Endothelial cell (in vitro differentiated cells): ENCODE measurements around the gene FXR1. TPM values are rescaled to one million over a fixed set of nuclear protein-coding genes. Genes with fewer than 3 reads are reported as not detected.

Source experiments
- DNase-seq: peaks from one replicate; pipeline ENCODE4 v3.0.0; 2021; ENCODE audit warnings: low spot score
- H3K27ac Mint-ChIP-seq: one replicate; pipeline ENCODE4 v1.8.0; 2021; ENCODE audit warnings: mixed read lengths, inconsistent platforms; ENCODE audit not compliant: unreplicated experiment
- H3K27me3 Mint-ChIP-seq: one replicate; pipeline ENCODE4 v1.8.0; 2021; ENCODE audit warnings: mild to moderate bottlenecking, moderate library complexity, mixed read lengths, inconsistent platforms; ENCODE audit not compliant: unreplicated experiment
- H3K36me3 Mint-ChIP-seq: one replicate; pipeline ENCODE4 v1.8.0; 2021; ENCODE audit warnings: mild to moderate bottlenecking, low read depth, mixed read lengths, inconsistent platforms; ENCODE audit not compliant: unreplicated experiment
- H3K4me1 Mint-ChIP-seq: one replicate; pipeline ENCODE4 v1.8.0; 2021; ENCODE audit warnings: mild to moderate bottlenecking, mixed read lengths, inconsistent platforms; ENCODE audit not compliant: unreplicated experiment
- H3K4me3 Mint-ChIP-seq: one replicate; pipeline ENCODE4 v1.8.0; 2021; ENCODE audit warnings: mild to moderate bottlenecking, mixed read lengths, inconsistent platforms; ENCODE audit not compliant: unreplicated experiment
- H3K9me3 Mint-ChIP-seq: one replicate; pipeline ENCODE4 v1.8.0; 2021; ENCODE audit warnings: mixed read lengths, inconsistent platforms; ENCODE audit not compliant: unreplicated experiment
- total RNA-seq: library from RNA; stranded (reverse); fragmentation: NEBNext Ultra II Directional; extraction: Animal tissue kit (Norgen Biotek cat#: 25700); gene quantifications from one replicate; pipeline ENCODE4 v1.2.1, GENCODE V29; 2021; ENCODE audit not compliant: unreplicated experiment
- TF ChIP-seq, protein P1 (sequence below): fragments of 200-600 bp; sonication (generic); IDR thresholded peaks from one replicate; pipeline ENCODE4 v1.5.0; 2021; ENCODE audit warnings: antibody characterized with exemption; ENCODE audit not compliant: unreplicated experiment

The FXR1 gene
- total RNA-seq, 1 donor from 2014 or later, result 219 TPM

- no peaks in the 10 kb centered on the region for H3K9me3 Mint-ChIP-seq
- TF ChIP-seq, protein P1, sequence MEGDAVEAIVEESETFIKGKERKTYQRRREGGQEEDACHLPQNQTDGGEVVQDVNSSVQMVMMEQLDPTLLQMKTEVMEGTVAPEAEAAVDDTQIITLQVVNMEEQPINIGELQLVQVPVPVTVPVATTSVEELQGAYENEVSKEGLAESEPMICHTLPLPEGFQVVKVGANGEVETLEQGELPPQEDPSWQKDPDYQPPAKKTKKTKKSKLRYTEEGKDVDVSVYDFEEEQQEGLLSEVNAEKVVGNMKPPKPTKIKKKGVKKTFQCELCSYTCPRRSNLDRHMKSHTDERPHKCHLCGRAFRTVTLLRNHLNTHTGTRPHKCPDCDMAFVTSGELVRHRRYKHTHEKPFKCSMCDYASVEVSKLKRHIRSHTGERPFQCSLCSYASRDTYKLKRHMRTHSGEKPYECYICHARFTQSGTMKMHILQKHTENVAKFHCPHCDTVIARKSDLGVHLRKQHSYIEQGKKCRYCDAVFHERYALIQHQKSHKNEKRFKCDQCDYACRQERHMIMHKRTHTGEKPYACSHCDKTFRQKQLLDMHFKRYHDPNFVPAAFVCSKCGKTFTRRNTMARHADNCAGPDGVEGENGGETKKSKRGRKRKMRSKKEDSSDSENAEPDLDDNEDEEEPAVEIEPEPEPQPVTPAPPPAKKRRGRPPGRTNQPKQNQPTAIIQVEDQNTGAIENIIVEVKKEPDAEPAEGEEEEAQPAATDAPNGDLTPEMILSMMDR, result no peak
- H3K4me1 Mint-ChIP-seq, result no peaks in the 10 kb centered on the region
- H3K27ac Mint-ChIP-seq, result peak overlapping the region; percentile 4
- no peak overlapping the region for H3K4me3 Mint-ChIP-seq
- no peak for DNase-seq
- peaks cover 3% of the 10 kb centered on the region for H3K36me3 Mint-ChIP-seq
- peaks cover 2% of the 10 kb centered on the region for H3K27me3 Mint-ChIP-seq
These were observed 9.8 kb downstream of the FXR1 start for GRCh38 chr3:180922242-180922641.

GRCh38 chr3:180923561-180923960, 11.1 kb downstream of the FXR1 start:
- TF ChIP-seq, protein P1, result no peak
- H3K27ac Mint-ChIP-seq, result no peak overlapping the region
- H3K4me3 Mint-ChIP-seq, result no peak overlapping the region
- no peak for DNase-seq
- no peaks in the 10 kb centered on the region for H3K4me1 Mint-ChIP-seq
- no peaks in the 10 kb centered on the region for H3K36me3 Mint-ChIP-seq
- peaks cover 2% of the 10 kb centered on the region for H3K27me3 Mint-ChIP-seq
- H3K9me3 Mint-ChIP-seq, result no peaks in the 10 kb centered on the region

- DNase-seq, result no peak
- H3K36me3 Mint-ChIP-seq, result no peaks in the 10 kb centered on the region
- TF ChIP-seq, protein P1, result no peak
- H3K27me3 Mint-ChIP-seq, result peaks cover 2% of the 10 kb centered on the region
- H3K4me1 Mint-ChIP-seq, result peaks cover 2% of the 10 kb centered on the region
- H3K4me3 Mint-ChIP-seq, result no peak overlapping the region
- H3K9me3 Mint-ChIP-seq, result no peaks in the 10 kb centered on the region
- no peak overlapping the region for H3K27ac Mint-ChIP-seq
These were observed 14.1 kb downstream of the FXR1 start for GRCh38 chr3:180926526-180926925.

DNA sequence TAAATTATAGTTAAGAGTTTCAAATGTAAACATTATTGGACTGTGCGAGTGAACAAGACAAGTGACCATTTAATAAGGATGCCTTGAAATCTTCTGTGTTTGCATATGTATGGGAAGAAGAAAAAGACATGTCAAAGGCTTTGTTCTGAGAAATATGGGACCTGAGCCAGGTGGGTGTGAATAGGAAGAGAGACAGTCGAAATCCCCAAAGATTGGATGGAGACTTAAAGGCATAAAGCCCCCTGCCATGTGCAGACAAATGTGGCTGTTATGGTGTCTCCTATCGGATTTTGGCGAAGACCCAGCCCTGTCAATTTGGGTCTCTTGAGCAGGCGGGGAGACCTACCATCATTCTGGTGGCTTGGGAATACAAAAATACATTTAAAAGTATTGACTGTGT, 16.9 kb downstream of the FXR1 start:
- H3K4me1 Mint-ChIP-seq, result peaks cover 2% of the 10 kb centered on the region
- no peaks in the 10 kb centered on the region for H3K36me3 Mint-ChIP-seq
- TF ChIP-seq, protein P1, result no peak
- H3K4me3 Mint-ChIP-seq, result no peak overlapping the region
- H3K9me3 Mint-ChIP-seq, result no peaks in the 10 kb centered on the region
- H3K27ac Mint-ChIP-seq, result no peak overlapping the region
- no peaks in the 10 kb centered on the region for H3K27me3 Mint-ChIP-seq
- no peak for DNase-seq

DNA sequence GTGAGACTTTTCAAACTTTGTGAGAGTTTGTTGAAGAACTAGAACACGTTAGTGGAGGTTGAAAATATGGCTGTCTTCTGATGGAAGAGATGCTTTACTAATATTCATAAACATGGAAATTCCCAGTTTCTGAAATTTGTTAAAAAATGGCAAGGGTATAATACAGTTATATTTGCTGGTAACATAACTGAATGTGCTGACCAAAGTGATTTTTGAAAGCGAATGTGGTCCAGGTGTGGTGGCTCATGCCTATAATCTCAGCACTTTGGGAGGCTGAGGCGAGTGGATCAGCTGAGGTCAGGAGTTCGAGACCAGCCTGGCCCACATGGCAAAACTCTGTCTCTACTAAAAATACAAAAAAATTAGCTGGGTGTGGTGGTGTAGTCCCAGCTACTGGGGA, 18.1 kb downstream of the FXR1 start:
- DNase-seq, result no peak
- TF ChIP-seq, protein P1, result no peak
- Mint-ChIP-seq H3K4me3 (no peak overlapping the region), H3K36me3 (no peaks in the 10 kb centered on the region), H3K9me3 (no peaks in the 10 kb centered on the region), H3K27me3 (no peaks in the 10 kb centered on the region), H3K4me1 (peaks cover 2% of the 10 kb centered on the region), H3K27ac (no peak overlapping the region)
